GM23338 (cell line): ENCODE data around the gene AGAP3. TPM values are rescaled to one million over a fixed set of nuclear protein-coding genes. Genes with fewer than 3 reads are reported as not detected.

Source experiments
- ATAC-seq: fragments of 200-7000 bp; cut with Tn5 transposase; 3 replicates; pipeline ENCODE4 v1.9.1; 2020
- DNase-seq: peaks from one replicate; pipeline ENCODE4 v3.0.0-alpha.2; 2015; ENCODE audit warnings: low spot score
- H2AFZ ChIP-seq: fragments of 200-600 bp; sonication (generic); 2 replicates; pipeline ENCODE4 v1.8.0; 2016; ENCODE audit warnings: antibody characterized with exemption, mild to moderate bottlenecking, moderate library complexity
- H3F3A ChIP-seq: fragments of 200-600 bp; sonication (generic); replicated peaks from 2 replicates; pipeline ENCODE4 v1.8.0; 2017; ENCODE audit warnings: antibody characterized with exemption, mixed run types, low read depth
- H3K27ac ChIP-seq: fragments of 200-600 bp; sonication (generic); 2 replicates; pipeline ENCODE4 v1.6.1; 2016; ENCODE audit warnings: low read depth
- H3K27me3 ChIP-seq: fragments of 200-600 bp; sonication (generic); 2 replicates; pipeline ENCODE4 v1.8.0; 2016; ENCODE audit warnings: mild to moderate bottlenecking, mixed run types, moderate library complexity; ENCODE audit not compliant: insufficient read depth
- H3K36me3 ChIP-seq: fragments of 200-600 bp; sonication (generic); 2 replicates; pipeline ENCODE4 v1.8.0; 2016; ENCODE audit warnings: mild to moderate bottlenecking; ENCODE audit not compliant: insufficient read depth
- H3K4me1 ChIP-seq: fragments of 200-600 bp; sonication (generic); 2 replicates; pipeline ENCODE4 v1.8.0; 2016; ENCODE audit warnings: mild to moderate bottlenecking, moderate library complexity; ENCODE audit not compliant: insufficient read depth
- H3K4me2 ChIP-seq: fragments of 200-600 bp; sonication (generic); 2 replicates; pipeline ENCODE4 v1.7.1; 2017; ENCODE audit warnings: mixed run types
- H3K4me3 ChIP-seq: fragments of 200-600 bp; sonication (generic); 2 replicates; pipeline ENCODE4 v1.6.1; 2016; ENCODE audit warnings: mixed run types
- H3K79me2 ChIP-seq: fragments of 200-600 bp; sonication (generic); replicated peaks from 2 replicates; pipeline ENCODE4 v1.8.0; 2017; ENCODE audit warnings: mild to moderate bottlenecking; ENCODE audit not compliant: insufficient read depth
- H3K9me2 ChIP-seq: fragments of 200-600 bp; sonication (generic); 2 replicates; pipeline ENCODE4 v1.8.0; 2017; ENCODE audit not compliant: insufficient read depth
- H4K20me1 ChIP-seq: fragments of 200-600 bp; sonication (generic); replicated peaks from 2 replicates; pipeline ENCODE4 v1.8.0; 2017; ENCODE audit warnings: mild to moderate bottlenecking; ENCODE audit not compliant: insufficient read depth
- H3K27ac Mint-ChIP-seq: 2 replicates; pipeline ENCODE4 v1.8.0; 2020; ENCODE audit warnings: inconsistent platforms, mild to moderate bottlenecking, moderate library complexity, mixed read lengths
- H3K27me3 Mint-ChIP-seq: 3 replicates; pipeline ENCODE4 v1.8.0; 2022; ENCODE audit warnings: low read depth, mild to moderate bottlenecking, moderate library complexity, mixed read lengths, inconsistent platforms; ENCODE audit not compliant: insufficient read depth, poor library complexity
- H3K36me3 Mint-ChIP-seq: 3 replicates; pipeline ENCODE4 v1.8.0; 2021; ENCODE audit warnings: low read depth, mild to moderate bottlenecking, inconsistent platforms, moderate library complexity, mixed read lengths
- H3K4me1 Mint-ChIP-seq: 3 replicates; pipeline ENCODE4 v1.8.0; 2020; ENCODE audit warnings: mild to moderate bottlenecking, inconsistent platforms, mixed read lengths
- H3K4me3 Mint-ChIP-seq: 3 replicates; pipeline ENCODE4 v1.8.0; 2021; ENCODE audit warnings: moderate library complexity, mild to moderate bottlenecking, inconsistent platforms, mixed read lengths
- H3K9me3 Mint-ChIP-seq: 3 replicates; pipeline ENCODE4 v1.8.0; 2020; ENCODE audit warnings: moderate library complexity, mild to moderate bottlenecking, inconsistent platforms, mixed read lengths
- CREB1 ChIP-seq: fragments of 250-450 bp; sonication (Bioruptor Pico); IDR thresholded peaks from 2 replicates; pipeline ENCODE4 v1.5.0; 2020; ENCODE audit warnings: low read depth, mild to moderate bottlenecking, moderate library complexity
- EZH2phosphoT487 ChIP-seq: fragments of 200-600 bp; sonication (generic); IDR thresholded peaks from one replicate; pipeline ENCODE4 v1.8.1; 2018; ENCODE audit warnings: antibody characterized with exemption; ENCODE audit not compliant: unreplicated experiment
- POLR2AphosphoS5 ChIP-seq: IDR thresholded peaks from 2 replicates; pipeline ENCODE4 v1.6.1; 2016; ENCODE audit warnings: antibody characterized with exemption, low read depth
- ZNF114 ChIP-seq: fragments of 250-450 bp; sonication (Bioruptor Pico); IDR thresholded peaks from 2 replicates; pipeline ENCODE4 v1.5.0; 2020; ENCODE audit warnings: mild to moderate bottlenecking, moderate library complexity
- ZNF331 ChIP-seq: fragments of 250-450 bp; sonication (Bioruptor Pico); IDR thresholded peaks from 2 replicates; pipeline ENCODE4 v1.5.0; 2020; ENCODE audit warnings: low read depth, mild to moderate bottlenecking, moderate library complexity
- polyA plus RNA-seq: library from polyadenylated mRNA; unstranded; fragments of >200 nt; fragmentation: Nextera tagmentation; extraction: Ambion mirVana; gene quantifications from 2 replicates; pipeline ENCODE4 v1.2.1, GENCODE V29; 2016
- total RNA-seq: library from RNA; depleted of rRNA; stranded (reverse); fragments of >200 nt; shearing (Covaris generic); gene quantifications from 2 replicates; pipeline ENCODE4 v1.2.3, GENCODE V29; 2014
- TF ChIP-seq, protein P1 (sequence below): IDR thresholded peaks from one replicate; pipeline ENCODE4 v1.6.1; 2018; ENCODE audit warnings: antibody characterized with exemption; ENCODE audit not compliant: unreplicated experiment

Gene AGAP3
- total and polyA plus RNA-seq, 2 experiments from 2014 or later, result 24.0 to 39.2 TPM

DNA sequence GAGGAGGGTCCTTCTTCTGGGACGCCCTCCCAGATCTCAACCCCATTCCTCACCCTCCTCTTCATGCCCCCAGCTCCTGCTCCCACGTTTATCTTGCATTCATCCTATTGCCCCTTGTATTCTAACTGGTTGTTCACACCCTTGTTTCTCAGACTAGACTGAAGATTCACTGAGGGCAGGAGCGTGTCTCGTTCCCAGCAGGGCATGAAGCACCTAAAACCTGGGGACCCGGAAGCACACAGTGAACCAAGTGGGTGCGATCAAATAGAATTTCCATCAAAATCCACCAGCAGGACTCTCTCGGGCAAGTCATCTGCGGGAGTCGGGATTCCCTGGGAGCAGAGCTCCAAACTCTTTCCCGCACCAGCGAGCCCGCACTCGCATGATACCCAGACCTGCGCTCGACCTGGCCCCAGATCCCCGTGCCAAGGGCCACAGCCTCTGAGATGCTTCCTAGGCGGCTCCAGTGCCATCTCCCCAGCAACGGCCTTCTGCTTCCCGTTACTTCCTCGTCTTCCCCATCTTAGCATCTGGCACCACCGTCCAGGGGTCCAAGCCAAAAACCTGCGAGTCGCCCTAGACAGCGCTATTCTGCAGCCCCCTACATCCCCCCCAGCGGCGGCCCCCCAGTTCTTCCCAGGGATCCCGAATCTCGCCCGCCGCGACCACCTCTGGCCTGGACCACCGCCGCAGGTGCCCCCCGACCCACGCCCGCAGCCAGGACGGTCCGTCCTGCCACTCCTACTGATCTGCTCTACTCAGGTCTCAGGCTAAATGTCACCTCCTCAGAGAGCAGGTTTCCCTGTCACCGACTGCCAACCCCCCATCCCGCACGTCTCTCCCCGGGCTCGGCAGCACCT is 87.3 kb downstream of the AGAP3 start (continued):
- TF ChIP-seq, protein P1, sequence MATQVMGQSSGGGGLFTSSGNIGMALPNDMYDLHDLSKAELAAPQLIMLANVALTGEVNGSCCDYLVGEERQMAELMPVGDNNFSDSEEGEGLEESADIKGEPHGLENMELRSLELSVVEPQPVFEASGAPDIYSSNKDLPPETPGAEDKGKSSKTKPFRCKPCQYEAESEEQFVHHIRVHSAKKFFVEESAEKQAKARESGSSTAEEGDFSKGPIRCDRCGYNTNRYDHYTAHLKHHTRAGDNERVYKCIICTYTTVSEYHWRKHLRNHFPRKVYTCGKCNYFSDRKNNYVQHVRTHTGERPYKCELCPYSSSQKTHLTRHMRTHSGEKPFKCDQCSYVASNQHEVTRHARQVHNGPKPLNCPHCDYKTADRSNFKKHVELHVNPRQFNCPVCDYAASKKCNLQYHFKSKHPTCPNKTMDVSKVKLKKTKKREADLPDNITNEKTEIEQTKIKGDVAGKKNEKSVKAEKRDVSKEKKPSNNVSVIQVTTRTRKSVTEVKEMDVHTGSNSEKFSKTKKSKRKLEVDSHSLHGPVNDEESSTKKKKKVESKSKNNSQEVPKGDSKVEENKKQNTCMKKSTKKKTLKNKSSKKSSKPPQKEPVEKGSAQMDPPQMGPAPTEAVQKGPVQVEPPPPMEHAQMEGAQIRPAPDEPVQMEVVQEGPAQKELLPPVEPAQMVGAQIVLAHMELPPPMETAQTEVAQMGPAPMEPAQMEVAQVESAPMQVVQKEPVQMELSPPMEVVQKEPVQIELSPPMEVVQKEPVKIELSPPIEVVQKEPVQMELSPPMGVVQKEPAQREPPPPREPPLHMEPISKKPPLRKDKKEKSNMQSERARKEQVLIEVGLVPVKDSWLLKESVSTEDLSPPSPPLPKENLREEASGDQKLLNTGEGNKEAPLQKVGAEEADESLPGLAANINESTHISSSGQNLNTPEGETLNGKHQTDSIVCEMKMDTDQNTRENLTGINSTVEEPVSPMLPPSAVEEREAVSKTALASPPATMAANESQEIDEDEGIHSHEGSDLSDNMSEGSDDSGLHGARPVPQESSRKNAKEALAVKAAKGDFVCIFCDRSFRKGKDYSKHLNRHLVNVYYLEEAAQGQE, result no peak
- no peak for TF ChIP-seq POLR2AphosphoS5
- no peak for TF ChIP-seq ZNF114 (CRISPR knock-in tag)
- TF ChIP-seq EZH2phosphoT487, result no peak

DNA sequence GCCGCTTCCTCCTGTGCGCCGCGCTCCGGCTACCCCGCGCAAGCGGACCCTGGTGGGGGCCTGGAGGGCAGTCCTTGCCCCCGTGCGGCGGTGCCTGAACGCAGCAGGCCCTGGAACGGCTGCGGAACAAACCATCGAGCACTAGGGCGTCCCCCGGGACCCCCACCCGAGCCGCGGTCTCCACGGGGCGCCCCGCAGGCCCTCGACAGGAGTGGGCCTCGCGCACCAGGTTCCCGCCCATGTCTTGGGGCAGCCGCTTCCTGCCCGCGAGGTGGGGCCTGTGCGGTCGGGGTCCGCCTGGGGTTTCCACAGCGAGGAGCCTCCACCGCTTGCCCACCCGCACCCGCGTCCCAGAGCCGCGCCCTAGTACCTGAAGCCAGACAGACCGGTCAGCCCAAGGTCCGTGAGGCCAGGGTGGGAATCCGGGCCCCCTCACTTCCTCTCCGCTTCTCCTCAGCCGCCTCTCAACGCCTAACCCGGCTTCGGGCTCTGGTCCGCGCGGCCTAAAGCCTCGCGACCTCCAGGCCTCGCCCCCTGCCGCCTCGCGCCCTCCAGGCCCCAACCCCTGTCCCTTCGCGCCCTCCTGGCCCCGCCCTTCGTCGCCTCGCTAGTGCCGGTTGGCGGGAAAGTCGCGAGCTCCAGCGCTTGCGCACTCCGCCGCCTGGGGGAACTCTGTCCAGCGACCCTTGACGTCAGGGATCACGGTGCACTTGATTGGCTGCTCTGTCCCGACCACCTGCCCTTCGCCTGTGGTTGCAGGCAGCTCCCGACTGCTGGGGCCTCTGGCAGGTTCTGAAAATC is 88.2 kb downstream of the AGAP3 start:
- H3K79me2 ChIP-seq, result no peaks in the 10 kb centered on the region
- H3K27me3 ChIP-seq, result peaks cover 67% of the 10 kb centered on the region
- no peaks in the 10 kb centered on the region for H3K36me3 ChIP-seq
- H4K20me1 ChIP-seq, result no peaks in the 10 kb centered on the region
- no peak overlapping the region for H3K4me2 ChIP-seq
- TF ChIP-seq ZNF114 (CRISPR knock-in tag) (no peak), CREB1 (CRISPR knock-in tag) (peak; percentile 78)
- Mint-ChIP-seq H3K4me3 (no peak overlapping the region), H3K9me3 (peaks cover 26% of the 10 kb centered on the region), H3K27ac (no peak overlapping the region), H3K27me3 (peaks cover 55% of the 10 kb centered on the region), H3K4me1 (peaks cover 15% of the 10 kb centered on the region), H3K36me3 (peaks cover 13% of the 10 kb centered on the region; the same call in 2 of the 3 replicates)
- no peaks in the 10 kb centered on the region for H3K4me1 ChIP-seq
- H2AFZ ChIP-seq, result no peak overlapping the region
- peak; percentile 83 for DNase-seq
- 0 out of 2 replicates have a peak, but pooled peaks cover 5% of the 10 kb centered on the region for H3K9me2 ChIP-seq
- no peak overlapping the region for H3K27ac ChIP-seq
- peaks cover under 1% of the 10 kb centered on the region; the same call in 1 of the 2 replicates for H3F3A ChIP-seq
- ATAC-seq, result peak; percentile 66
- H3K4me3 ChIP-seq, result no peak overlapping the region

DNA sequence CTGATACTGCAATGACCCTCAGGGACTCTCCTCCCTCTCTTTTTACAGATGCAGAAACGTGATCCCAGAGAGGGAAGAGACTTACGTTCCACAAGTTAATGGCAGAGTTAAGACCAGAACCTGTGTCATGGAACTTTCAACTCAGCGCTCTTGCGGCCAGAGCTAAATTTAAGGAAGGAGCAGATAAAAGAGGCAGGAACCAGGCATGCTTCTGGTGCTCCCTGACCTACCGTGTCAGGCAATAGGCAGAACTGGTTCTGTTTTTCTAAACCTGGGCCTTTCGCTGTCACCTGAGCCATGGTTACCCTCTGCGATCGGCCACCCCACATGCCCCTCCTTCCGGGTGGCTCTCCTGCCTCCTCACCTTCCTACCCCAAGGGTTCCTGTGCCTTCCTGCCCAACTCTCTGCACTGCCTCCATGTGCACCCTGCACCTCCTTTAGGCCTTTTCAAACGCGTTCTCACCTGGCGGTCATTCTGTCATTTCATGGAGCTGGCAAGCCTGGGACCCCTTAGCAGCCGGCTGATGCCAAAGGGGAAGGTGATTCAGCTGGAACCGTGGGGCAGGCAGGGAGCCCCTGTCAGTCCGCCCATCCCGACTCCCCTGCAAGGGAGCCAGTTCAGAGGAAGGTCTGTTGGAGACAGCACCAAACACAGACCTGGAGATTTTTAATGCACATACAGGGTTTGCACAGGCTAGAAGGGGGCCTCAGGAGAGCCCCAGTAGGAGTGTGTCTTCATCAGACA is 88.9 kb downstream of the AGAP3 start:
- Mint-ChIP-seq H3K9me3 (peaks cover 26% of the 10 kb centered on the region), H3K4me3 (no peak overlapping the region), H3K4me1 (peaks cover 15% of the 10 kb centered on the region), H3K27ac (no peak overlapping the region), H3K27me3 (peaks cover 47% of the 10 kb centered on the region), H3K36me3 (peaks cover 13% of the 10 kb centered on the region; the same call in 2 of the 3 replicates)
- Histone ChIP-seq H3K4me2 (no peak overlapping the region; the same call in 1 of the 2 replicates), H3K4me3 (no peak overlapping the region), H4K20me1 (no peaks in the 10 kb centered on the region), H3K4me1 (no peaks in the 10 kb centered on the region), H3K27ac (no peak overlapping the region), H3K9me2 (0 out of 2 replicates have a peak, but pooled peaks cover 5% of the 10 kb centered on the region), H2AFZ (no peak overlapping the region), H3F3A (no peaks in the 10 kb centered on the region), H3K27me3 (peaks cover 59% of the 10 kb centered on the region), H3K79me2 (no peaks in the 10 kb centered on the region), H3K36me3 (no peaks in the 10 kb centered on the region)
- TF ChIP-seq, protein P1, result no peak
- no peak for TF ChIP-seq EZH2phosphoT487
- no peak for TF ChIP-seq ZNF331 (CRISPR knock-in tag)
- ATAC-seq (no peak), DNase-seq (no peak)
